ENCODE results near the gene CRIM1. TPM values are rescaled to one million over a fixed set of nuclear protein-coding genes. Genes with fewer than 3 reads are reported as not detected.

The CRIM1 gene
- total RNA-seq, 1 donor from 2014 or later: 103 TPM

- Histone ChIP-seq H3K4me3 (ENCODE audit: low read depth, low read length) (no peak overlapping the region), H3K27me3 (ENCODE audit: control insufficient read depth, insufficient read depth, low read length) (no peaks in the 10 kb centered on the region), H3K36me3 (ENCODE audit: control insufficient read depth, insufficient read depth, low read length) (no peaks in the 10 kb centered on the region)
- TF ChIP-seq CTCF (IDR thresholded peaks at IDR 0.05; ENCODE audit: insufficient read depth, low read length, poor library complexity, severe bottlenecking): no peak
- DNase-seq (ENCODE audit: low read depth): no peak
Measured at GRCh38 chr2:36559221-36559942, 203.8 kb downstream of the CRIM1 start.

GRCh38 chr2:36560726-36561125 is 205.1 kb downstream of the CRIM1 start:
- no peaks in the 10 kb centered on the region for H3K36me3 ChIP-seq (ENCODE audit: control insufficient read depth, insufficient read depth, low read length)
- H3K4me3 ChIP-seq (ENCODE audit: low read depth, low read length): no peak overlapping the region
- no peaks in the 10 kb centered on the region for H3K27me3 ChIP-seq (ENCODE audit: control insufficient read depth, insufficient read depth, low read length)
- no peak for DNase-seq (ENCODE audit: low read depth)
- TF ChIP-seq CTCF (IDR thresholded peaks at IDR 0.05; ENCODE audit: insufficient read depth, low read length, poor library complexity, severe bottlenecking): no peak

- no peak for TF ChIP-seq CTCF (IDR thresholded peaks at IDR 0.05; ENCODE audit: insufficient read depth, low read length, poor library complexity, severe bottlenecking)
- peak; percentile 88 for DNase-seq (ENCODE audit: low read depth)
- Histone ChIP-seq H3K4me3 (ENCODE audit: low read depth, low read length) (no peak overlapping the region), H3K27me3 (ENCODE audit: control insufficient read depth, insufficient read depth, low read length) (no peaks in the 10 kb centered on the region), H3K36me3 (ENCODE audit: control insufficient read depth, insufficient read depth, low read length) (no peaks in the 10 kb centered on the region)
Measured at GRCh38 chr2:36561237-36561944, 205.8 kb downstream of the CRIM1 start.

GRCh38 chr2:36562240-36562639 is 206.7 kb downstream of the CRIM1 start:
- no peak for TF ChIP-seq CTCF (IDR thresholded peaks at IDR 0.05; ENCODE audit: insufficient read depth, low read length, poor library complexity, severe bottlenecking)
- no peak overlapping the region for H3K4me3 ChIP-seq (ENCODE audit: low read depth, low read length)
- no peaks in the 10 kb centered on the region for H3K36me3 ChIP-seq (ENCODE audit: control insufficient read depth, insufficient read depth, low read length)
- H3K27me3 ChIP-seq (ENCODE audit: control insufficient read depth, insufficient read depth, low read length): no peaks in the 10 kb centered on the region
- DNase-seq (ENCODE audit: low read depth): no peak

GRCh38 chr2:36562973-36563532 is 207.5 kb downstream of the CRIM1 start:
- H3K36me3 ChIP-seq (ENCODE audit: control insufficient read depth, insufficient read depth, low read length): no peaks in the 10 kb centered on the region
- DNase-seq (ENCODE audit: low read depth): no peak
- H3K4me3 ChIP-seq (ENCODE audit: low read depth, low read length): no peak overlapping the region
- H3K27me3 ChIP-seq (ENCODE audit: control insufficient read depth, insufficient read depth, low read length): no peaks in the 10 kb centered on the region
- no peak for TF ChIP-seq CTCF (IDR thresholded peaks at IDR 0.05; ENCODE audit: insufficient read depth, low read length, poor library complexity, severe bottlenecking)
